Measurements from ENCODE around the gene F7. TPM values are rescaled to one million over a fixed set of nuclear protein-coding genes. Genes with fewer than 3 reads are reported as not detected.

The F7 gene
- total RNA-seq, 4 donors from 2014 or later: 0.69 TPM; not detected in 3

- Histone ChIP-seq H3K27me3 (no peaks in the 10 kb centered on the region), H3K36me3 (no peaks in the 10 kb centered on the region), H3K4me3 (no peak overlapping the region), H3K4me1 (no peaks in the 10 kb centered on the region), H3K27ac (no peak overlapping the region), H3K9me3 (no peaks in the 10 kb centered on the region)
- TF ChIP-seq CTCF (IDR thresholded peaks at IDR 0.05) (no peak), POLR2A (IDR thresholded peaks at IDR 0.05) (no peak)
- DNase-seq: no peak
- intact Hi-C loops (cut with DNase I; ENCODE audit: low total_unique reads): no loop called here
Measured at GRCh38 chr13:113082198-113083021, 23.2 kb upstream of the F7 start.

- H3K9me3 ChIP-seq: no peaks in the 10 kb centered on the region
- no peak overlapping the region for H3K4me3 ChIP-seq
- no peak for DNase-seq
- no peak overlapping the region for H3K27ac ChIP-seq
- TF ChIP-seq POLR2A (IDR thresholded peaks at IDR 0.05) (no peak), CTCF (IDR thresholded peaks at IDR 0.05) (no peak)
- no peaks in the 10 kb centered on the region for H3K36me3 ChIP-seq
- intact Hi-C loops (cut with DNase I; ENCODE audit: low total_unique reads): no loop called here
- H3K27me3 ChIP-seq: no peaks in the 10 kb centered on the region
- H3K4me1 ChIP-seq: no peaks in the 10 kb centered on the region
Measured at GRCh38 chr13:113083022-113083373, 22.6 kb upstream of the F7 start.

- H3K36me3 ChIP-seq: no peaks in the 10 kb centered on the region
- no peaks in the 10 kb centered on the region for H3K9me3 ChIP-seq
- no peak overlapping the region for H3K4me3 ChIP-seq
- no peak overlapping the region for H3K27ac ChIP-seq
- intact Hi-C loops (cut with DNase I; ENCODE audit: low total_unique reads): no loop called here
- H3K4me1 ChIP-seq: no peaks in the 10 kb centered on the region
- TF ChIP-seq CTCF (IDR thresholded peaks at IDR 0.05) (no peak), POLR2A (IDR thresholded peaks at IDR 0.05) (no peak)
- no peaks in the 10 kb centered on the region for H3K27me3 ChIP-seq
- DNase-seq: no peak
Measured at GRCh38 chr13:113083402-113084061, 22.1 kb upstream of the F7 start.

- intact Hi-C loops (cut with DNase I; ENCODE audit: low total_unique reads): no loop called here
- no peak overlapping the region for H3K27ac ChIP-seq
- H3K9me3 ChIP-seq: no peaks in the 10 kb centered on the region
- DNase-seq: no peak
- no peak for TF ChIP-seq CTCF (IDR thresholded peaks at IDR 0.05)
- TF ChIP-seq POLR2A (IDR thresholded peaks at IDR 0.05): no peak
- no peaks in the 10 kb centered on the region for H3K27me3 ChIP-seq
- H3K4me1 ChIP-seq: no peaks in the 10 kb centered on the region
- H3K36me3 ChIP-seq: no peaks in the 10 kb centered on the region
- H3K4me3 ChIP-seq: no peak overlapping the region
Measured at GRCh38 chr13:113084094-113084942, 21.3 kb upstream of the F7 start.
